GM12891 (cell line): ENCODE results near the gene ARFGEF2.

Experiments used
- POLR2A ChIP-seq: IDR thresholded peaks from 2 replicates; pipeline ENCODE4 v1.6.1; 2011; ENCODE audit warnings: low read depth, low read length, control low read depth
- POLR2AphosphoS5 ChIP-seq: IDR thresholded peaks from 2 replicates; pipeline ENCODE4 v1.6.1; 2011; ENCODE audit warnings: low read depth, low read length, control low read depth
- TAF1 ChIP-seq: IDR thresholded peaks from 2 replicates; pipeline ENCODE4 v1.6.1; 2011; ENCODE audit warnings: low read depth, low read length, control low read depth

DNA sequence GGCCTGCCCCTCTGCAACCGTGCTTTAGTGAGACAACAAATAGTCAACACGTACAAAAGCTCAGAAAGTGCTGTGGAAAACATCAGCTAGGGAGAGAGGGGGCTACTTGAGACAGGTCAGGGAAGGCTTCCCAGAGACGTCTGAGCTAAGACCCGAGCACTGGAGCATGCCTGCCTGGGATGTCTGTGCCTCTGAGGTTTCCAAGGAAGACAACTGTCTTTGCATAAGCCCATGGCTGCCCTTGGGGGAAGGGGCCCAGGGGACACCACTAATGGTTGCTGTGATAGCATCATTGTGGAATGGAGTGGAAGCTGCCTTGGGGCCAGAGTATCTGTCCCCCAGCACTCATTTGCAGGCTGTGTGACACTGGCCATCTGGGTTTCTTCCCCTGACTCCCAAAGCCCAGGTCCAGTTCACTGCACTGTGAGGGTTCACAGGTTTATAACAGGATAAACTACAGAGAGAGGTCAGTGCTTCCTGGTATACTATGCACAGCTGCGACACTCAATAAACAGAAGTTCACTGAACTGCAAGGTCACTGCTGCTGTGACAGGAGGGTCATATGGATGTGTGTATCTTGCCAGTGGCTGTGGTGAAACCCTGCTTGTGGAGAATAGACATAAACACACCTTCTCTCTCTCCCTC lies 1.5 kb upstream of the ARFGEF2 start:
- TF ChIP-seq POLR2A (no peak), TAF1 (no peak), POLR2AphosphoS5 (no peak)
